NCI-H187 (cell line): ENCODE measurements around the gene RTN1.
"Not testable (repeated sequence)": the region's sequence is repeated elsewhere in the genome, so short reads cannot be mapped to it uniquely, and the experiment has no call there.

Source experiments
- DNase-seq, 2 experiments: peaks; one replicate each; lab custom pipeline; 2025; lab: John Stamatoyannopoulos, UW

RTN1 gene

GRCh38 chr14:59705245-59705644 lies 165.3 kb downstream of the RTN1 start:
- DNase-seq, result no peak

GRCh38 chr14:59704054-59704645 lies 166.4 kb downstream of the RTN1 start:
- no peak for DNase-seq

GRCh38 chr14:59699442-59699841 lies 171.1 kb downstream of the RTN1 start:
- DNase-seq, result no peak

GRCh38 chr14:59698793-59699192 lies 171.8 kb downstream of the RTN1 start:
- no peak for DNase-seq

- DNase-seq, result no peak
Measured at GRCh38 chr14:59695198-59695597, 175.4 kb downstream of the RTN1 start.

GRCh38 chr14:59691266-59691665 lies 179.3 kb downstream of the RTN1 start:
- DNase-seq, result no peak

GRCh38 chr14:59690426-59690825 lies 180.2 kb downstream of the RTN1 start:
- DNase-seq, result no peak

- no peak for DNase-seq
Measured at GRCh38 chr14:59688224-59689170, 182.1 kb downstream of the RTN1 start.

GRCh38 chr14:59687663-59688062 lies 182.9 kb downstream of the RTN1 start:
- no peak for DNase-seq

GRCh38 chr14:59679872-59680271 lies 190.7 kb downstream of the RTN1 start:
- no peak for DNase-seq

- no peak for DNase-seq
Measured at GRCh38 chr14:59678352-59678751, 192.2 kb downstream of the RTN1 start.

GRCh38 chr14:59677771-59678231 lies 192.8 kb downstream of the RTN1 start:
- DNase-seq, result no peak

- DNase-seq, result no peak
Measured at GRCh38 chr14:59675394-59675793, 195.2 kb downstream of the RTN1 start.

- DNase-seq, result no peak
Measured at GRCh38 chr14:59664741-59665140, 205.8 kb downstream of the RTN1 start.

GRCh38 chr14:59657769-59658168 lies 212.8 kb downstream of the RTN1 start:
- DNase-seq, result no peak

- no peak for DNase-seq
Measured at GRCh38 chr14:59656473-59656872, 214.1 kb downstream of the RTN1 start.

- DNase-seq, result not testable (repeated sequence)
Measured at GRCh38 chr14:59654131-59654530, 216.4 kb downstream of the RTN1 start.

GRCh38 chr14:59646832-59647231 lies 223.7 kb downstream of the RTN1 start:
- DNase-seq, result not testable (repeated sequence)

- no peak for DNase-seq
Measured at GRCh38 chr14:59638885-59639284, 231.7 kb downstream of the RTN1 start.

GRCh38 chr14:59634617-59635016 lies 236.0 kb downstream of the RTN1 start:
- DNase-seq, result no peak

- DNase-seq, result no peak
Measured at GRCh38 chr14:59633486-59633885, 237.1 kb downstream of the RTN1 start.

- peak; percentile 47 to 61 for DNase-seq
Measured at GRCh38 chr14:59632381-59632780, 238.2 kb downstream of the RTN1 start.

GRCh38 chr14:59631237-59631636 lies 239.3 kb downstream of the RTN1 start:
- DNase-seq, result peak in 1 of 2 experiments; percentile 24
